Measurements from ENCODE around the gene STX5. TPM values are rescaled to one million over a fixed set of nuclear protein-coding genes. Genes with fewer than 3 reads are reported as not detected.
A peak's percentile ranks its signal among the peaks of the same experiment; 100 is the strongest.

Gene STX5
- total RNA-seq, 2 donors from 2014 or later, result 32.0 to 46.8 TPM

DNA sequence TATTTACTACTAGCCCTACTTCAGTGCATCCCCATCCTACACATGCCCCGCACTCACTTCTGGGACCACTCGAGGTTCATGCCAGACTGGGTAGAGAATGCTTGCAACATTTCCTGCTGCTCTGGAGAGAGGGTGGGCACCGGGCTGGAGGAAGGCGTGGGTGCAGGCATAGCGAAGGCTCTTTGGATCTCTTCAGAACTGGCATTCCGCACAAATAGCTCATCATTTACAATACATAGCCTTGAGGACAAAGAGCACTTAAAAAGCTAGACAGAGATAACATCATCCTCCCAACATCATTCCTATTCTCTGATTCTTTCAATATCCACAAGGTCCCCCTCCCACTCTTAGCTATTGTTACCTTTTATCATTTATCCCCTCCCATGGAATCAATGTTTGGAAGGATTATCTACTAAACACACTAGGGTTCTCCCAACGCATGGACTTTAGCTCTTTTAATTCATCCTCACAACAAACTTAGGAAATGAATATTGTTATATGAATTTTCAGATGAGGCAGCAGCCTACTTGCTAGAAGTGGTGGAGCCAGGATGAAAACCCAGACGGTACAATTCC lies 37.6 kb downstream of the STX5 start:
- H3K27ac ChIP-seq, result no peak overlapping the region
- no peaks in the 10 kb centered on the region for H3K27me3 ChIP-seq (replicated peaks; ENCODE audit: insufficient read depth)
- peaks cover 67% of the 10 kb centered on the region for H3K36me3 ChIP-seq
- TF ChIP-seq, protein P1, sequence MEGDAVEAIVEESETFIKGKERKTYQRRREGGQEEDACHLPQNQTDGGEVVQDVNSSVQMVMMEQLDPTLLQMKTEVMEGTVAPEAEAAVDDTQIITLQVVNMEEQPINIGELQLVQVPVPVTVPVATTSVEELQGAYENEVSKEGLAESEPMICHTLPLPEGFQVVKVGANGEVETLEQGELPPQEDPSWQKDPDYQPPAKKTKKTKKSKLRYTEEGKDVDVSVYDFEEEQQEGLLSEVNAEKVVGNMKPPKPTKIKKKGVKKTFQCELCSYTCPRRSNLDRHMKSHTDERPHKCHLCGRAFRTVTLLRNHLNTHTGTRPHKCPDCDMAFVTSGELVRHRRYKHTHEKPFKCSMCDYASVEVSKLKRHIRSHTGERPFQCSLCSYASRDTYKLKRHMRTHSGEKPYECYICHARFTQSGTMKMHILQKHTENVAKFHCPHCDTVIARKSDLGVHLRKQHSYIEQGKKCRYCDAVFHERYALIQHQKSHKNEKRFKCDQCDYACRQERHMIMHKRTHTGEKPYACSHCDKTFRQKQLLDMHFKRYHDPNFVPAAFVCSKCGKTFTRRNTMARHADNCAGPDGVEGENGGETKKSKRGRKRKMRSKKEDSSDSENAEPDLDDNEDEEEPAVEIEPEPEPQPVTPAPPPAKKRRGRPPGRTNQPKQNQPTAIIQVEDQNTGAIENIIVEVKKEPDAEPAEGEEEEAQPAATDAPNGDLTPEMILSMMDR (IDR thresholded peaks at IDR 0.05), result no peak
- no peaks in the 10 kb centered on the region for H3K9me3 ChIP-seq
- no peak for ATAC-seq (ENCODE audit: insufficient number of reproducible peaks, low FRiP score, low read depth)
- no peak for DNase-seq (ENCODE audit: low spot score)
- peaks cover 10 to 27% of the 10 kb centered on the region in 2 donors for H3K4me1 ChIP-seq (ENCODE audit: control insufficient read depth in 1 of 2, low read depth in 2 of 2)
- H3K4me3 ChIP-seq, result no peak overlapping the region

DNA sequence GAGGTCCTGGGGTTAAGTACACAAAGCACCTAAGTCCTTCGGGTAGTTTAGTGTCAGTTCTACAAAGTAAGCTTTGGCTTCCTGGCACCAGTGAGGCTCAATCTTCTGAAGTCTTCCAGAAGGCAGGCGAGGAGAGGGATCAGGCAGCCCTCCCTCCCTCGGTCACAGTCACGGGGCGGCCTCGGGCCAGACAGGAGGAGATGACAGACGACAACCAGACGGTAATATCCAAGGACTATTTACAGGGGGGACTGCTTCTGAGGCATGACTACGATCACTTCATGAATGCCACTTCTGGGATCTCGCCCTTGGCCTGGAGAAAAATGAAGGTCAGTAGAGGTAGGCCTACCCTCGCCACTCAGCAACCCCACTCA lies 39.7 kb downstream of the STX5 start:
- DNase-seq (ENCODE audit: low spot score), result no peak
- H3K27me3 ChIP-seq (replicated peaks; ENCODE audit: insufficient read depth), result no peaks in the 10 kb centered on the region
- no peaks in the 10 kb centered on the region for H3K9me3 ChIP-seq
- H3K4me3 ChIP-seq, result peak overlapping the region; percentile 80
- TF ChIP-seq, protein P1 (IDR thresholded peaks at IDR 0.05), result no peak
- H3K27ac ChIP-seq, result peak overlapping the region; percentile 82 to 85
- peaks cover 15 to 44% of the 10 kb centered on the region in 2 donors for H3K4me1 ChIP-seq (ENCODE audit: control insufficient read depth in 1 of 2, low read depth in 2 of 2)
- peak; percentile 32 for ATAC-seq (ENCODE audit: insufficient number of reproducible peaks, low FRiP score, low read depth)
- peaks cover 51% of the 10 kb centered on the region for H3K36me3 ChIP-seq

DNA sequence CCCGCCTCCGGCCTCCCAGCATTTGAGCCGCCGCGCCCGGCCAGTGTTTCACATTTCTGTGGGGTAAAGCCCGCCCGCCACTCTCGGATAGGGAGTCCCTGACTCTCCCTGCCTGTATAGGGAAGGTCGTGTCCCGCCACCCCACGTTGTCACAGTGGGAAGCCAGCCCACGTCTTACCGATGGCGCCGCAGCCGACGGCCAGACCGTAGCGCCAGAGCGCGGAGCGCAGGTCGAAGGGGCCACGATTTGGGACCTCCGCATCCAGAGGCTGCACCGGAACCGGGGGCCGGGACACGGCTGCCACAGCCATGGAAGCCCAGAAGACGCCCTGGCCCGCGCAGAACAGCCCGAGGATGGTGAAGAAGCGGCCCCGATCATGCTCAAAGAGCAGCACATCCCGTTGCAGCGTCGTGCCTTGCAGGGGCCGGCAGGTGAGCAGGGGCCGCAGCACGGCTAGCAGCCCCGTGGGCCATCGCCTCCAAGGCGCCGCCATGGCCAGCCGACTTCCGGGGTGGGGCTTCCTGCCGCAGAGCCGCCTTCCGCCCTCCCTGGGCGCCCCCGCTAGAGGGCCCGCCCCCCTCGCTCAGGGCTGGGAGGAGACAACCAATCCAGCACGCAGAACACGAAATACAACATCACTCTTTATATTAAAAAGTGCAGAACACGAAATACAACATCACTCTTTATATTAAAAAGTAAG lies 40.2 kb downstream of the STX5 start, which contains the start of gene TMEM223:
Gene TMEM223, minus strand, starts transcription at position 506 of the 701 bp plus-strand sequence. Its CDS starts 12 bp downstream, at position 494.
- peak within 1 kb of the TSS; percentile 80 for H3K4me3 ChIP-seq
- DNase-seq (ENCODE audit: low spot score) (peak; percentile 59), ATAC-seq (ENCODE audit: insufficient number of reproducible peaks, low FRiP score, low read depth) (peak; percentile 73)
- H3K27me3 ChIP-seq (replicated peaks; ENCODE audit: insufficient read depth), result no peaks in the 10 kb centered on the region
- H3K4me1 ChIP-seq (ENCODE audit: control insufficient read depth in 1 of 2, low read depth in 2 of 2), result peaks cover 15 to 44% of the 10 kb centered on the region in 2 donors
- peak within 1 kb of the TSS; percentile 82 to 85 for H3K27ac ChIP-seq
- TF ChIP-seq, protein P1 (IDR thresholded peaks at IDR 0.05), result peak; percentile 34
- no peaks in the 10 kb centered on the region for H3K9me3 ChIP-seq
- peaks cover 46% of the 10 kb centered on the region for H3K36me3 ChIP-seq

DNA sequence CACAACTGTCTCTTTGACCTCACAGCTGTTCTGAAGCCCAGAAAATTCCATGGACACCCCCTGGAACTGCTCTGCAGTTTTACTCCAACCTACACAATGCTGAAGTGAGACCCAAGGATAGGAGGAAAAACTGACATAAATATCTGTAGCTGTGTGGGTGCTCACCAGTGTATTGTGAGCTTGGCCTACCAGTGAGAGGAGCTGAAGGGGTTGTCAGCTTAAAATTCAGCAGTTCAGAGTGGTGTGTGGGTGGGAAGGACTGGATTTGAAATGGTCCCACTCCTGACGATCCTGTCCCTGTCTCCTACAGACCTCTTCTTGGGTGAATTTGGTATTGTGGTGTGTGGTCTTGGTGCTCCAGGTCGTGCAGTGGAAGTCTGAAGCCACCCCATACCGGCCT lies 42.3 kb downstream of the STX5 start:
- TF ChIP-seq, protein P1 (IDR thresholded peaks at IDR 0.05), result no peak
- Histone ChIP-seq H3K27me3 (replicated peaks; ENCODE audit: insufficient read depth) (no peaks in the 10 kb centered on the region), H3K4me1 (ENCODE audit: control insufficient read depth in 1 of 2, low read depth in 2 of 2) (peaks cover 15 to 51% of the 10 kb centered on the region in 2 donors), H3K9me3 (no peaks in the 10 kb centered on the region), H3K27ac (no peak overlapping the region), H3K4me3 (no peak overlapping the region), H3K36me3 (peaks cover 25% of the 10 kb centered on the region)
- ATAC-seq (ENCODE audit: insufficient number of reproducible peaks, low FRiP score, low read depth), result no peak
- no peak for DNase-seq (ENCODE audit: low spot score)

DNA sequence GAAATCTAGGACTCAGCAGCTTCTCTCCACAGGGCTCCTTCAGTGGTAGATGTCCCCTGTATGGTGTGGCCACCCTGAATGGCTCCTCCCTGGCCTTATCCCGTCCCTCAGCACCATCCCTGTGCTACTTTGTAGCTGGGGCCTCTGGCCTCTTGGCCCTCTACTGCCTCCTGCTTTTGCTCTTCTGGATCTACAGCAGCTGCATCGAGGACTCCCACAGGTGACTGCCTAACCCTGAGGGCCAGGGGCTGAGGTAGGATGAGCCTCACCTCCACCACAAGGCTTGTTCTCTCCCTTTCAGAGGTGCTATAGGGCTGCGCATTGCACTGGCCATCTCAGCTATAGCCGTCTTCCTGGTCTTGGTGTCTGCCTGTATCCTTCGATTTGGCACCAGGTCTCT lies 42.9 kb downstream of the STX5 start:
- Histone ChIP-seq H3K4me3 (no peak overlapping the region), H3K27me3 (replicated peaks; ENCODE audit: insufficient read depth) (no peaks in the 10 kb centered on the region), H3K4me1 (ENCODE audit: control insufficient read depth in 1 of 2, low read depth in 2 of 2) (peaks cover 15 to 51% of the 10 kb centered on the region in 2 donors), H3K27ac (no peak overlapping the region), H3K36me3 (peaks cover 19% of the 10 kb centered on the region), H3K9me3 (no peaks in the 10 kb centered on the region)
- DNase-seq (ENCODE audit: low spot score), result no peak
- TF ChIP-seq, protein P1 (IDR thresholded peaks at IDR 0.05), result no peak
- no peak for ATAC-seq (ENCODE audit: insufficient number of reproducible peaks, low FRiP score, low read depth)

All from thoracic aorta (tissue), 2 donors.